Measurements from ENCODE around the gene CMPK2. TPM values are rescaled to one million over a fixed set of nuclear protein-coding genes. Genes with fewer than 3 reads are reported as not detected.

Gene CMPK2
- total RNA-seq, 3 donors from 2014 or later (not counting 1 experiment from before 2014, with no cell fraction given) = 5.8 to 11.4 (median 8.6) TPM

- Mint-ChIP-seq H3K27me3 (ENCODE audit: low read depth in 2 of 2) (no peaks in the 10 kb centered on the region), H3K36me3 (no peaks in the 10 kb centered on the region), H3K9me3 (peaks cover 0 to 3% of the 10 kb centered on the region in 2 donors), H3K27ac (peak overlapping the region in 1 of 2 donors; percentile 69), H3K4me1 (peaks cover 38 to 39% of the 10 kb centered on the region in 2 donors), H3K4me3 (peak overlapping the region; percentile 86)
- Histone ChIP-seq H3K9me3 (ENCODE audit: control insufficient read depth, insufficient read depth, low read length) (no peaks in the 10 kb centered on the region), H3K4me1 (ENCODE audit: control insufficient read depth, insufficient read depth, low read length) (peaks cover 17% of the 10 kb centered on the region), H3K27me3 (ENCODE audit: control insufficient read depth, insufficient read depth, low read length) (no peaks in the 10 kb centered on the region), H3K27ac (ENCODE audit: low read length) (no peak overlapping the region), H3K4me3 (ENCODE audit: low read length) (no peak overlapping the region), H3K36me3 (ENCODE audit: control insufficient read depth, insufficient read depth, low read length) (no peaks in the 10 kb centered on the region)
- TF ChIP-seq, protein P1, sequence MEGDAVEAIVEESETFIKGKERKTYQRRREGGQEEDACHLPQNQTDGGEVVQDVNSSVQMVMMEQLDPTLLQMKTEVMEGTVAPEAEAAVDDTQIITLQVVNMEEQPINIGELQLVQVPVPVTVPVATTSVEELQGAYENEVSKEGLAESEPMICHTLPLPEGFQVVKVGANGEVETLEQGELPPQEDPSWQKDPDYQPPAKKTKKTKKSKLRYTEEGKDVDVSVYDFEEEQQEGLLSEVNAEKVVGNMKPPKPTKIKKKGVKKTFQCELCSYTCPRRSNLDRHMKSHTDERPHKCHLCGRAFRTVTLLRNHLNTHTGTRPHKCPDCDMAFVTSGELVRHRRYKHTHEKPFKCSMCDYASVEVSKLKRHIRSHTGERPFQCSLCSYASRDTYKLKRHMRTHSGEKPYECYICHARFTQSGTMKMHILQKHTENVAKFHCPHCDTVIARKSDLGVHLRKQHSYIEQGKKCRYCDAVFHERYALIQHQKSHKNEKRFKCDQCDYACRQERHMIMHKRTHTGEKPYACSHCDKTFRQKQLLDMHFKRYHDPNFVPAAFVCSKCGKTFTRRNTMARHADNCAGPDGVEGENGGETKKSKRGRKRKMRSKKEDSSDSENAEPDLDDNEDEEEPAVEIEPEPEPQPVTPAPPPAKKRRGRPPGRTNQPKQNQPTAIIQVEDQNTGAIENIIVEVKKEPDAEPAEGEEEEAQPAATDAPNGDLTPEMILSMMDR (IDR thresholded peaks at IDR 0.05) = no peak
- WGBS (ENCODE audit: insufficient coverage) = 52% methylated on average over 4 of the region's 4 CpGs
- DNase-seq = peak in 1 of 2 donors; percentile 19
- ATAC-seq = no peak
- intact Hi-C loops (cut with micrococcal nuclease) = no loop called here
Observed at GRCh38 chr2:6878549-6878948, 12.8 kb upstream of the CMPK2 start.

- Mint-ChIP-seq H3K4me3 (peak within 1 kb of the TSS; percentile 86), H3K36me3 (no peaks in the 10 kb centered on the region), H3K27ac (peak within 1 kb of the TSS; percentile 70 to 89), H3K9me3 (peaks cover 0 to 3% of the 10 kb centered on the region in 2 donors), H3K27me3 (ENCODE audit: low read depth in 2 of 2) (no peaks in the 10 kb centered on the region), H3K4me1 (peaks cover 38 to 39% of the 10 kb centered on the region in 2 donors)
- ATAC-seq = peak; percentile 89 to 94 (median 91)
- 22% methylated on average over 10 of the region's 10 CpGs for WGBS (ENCODE audit: insufficient coverage)
- TF ChIP-seq, protein P1 (IDR thresholded peaks at IDR 0.05) = no peak
- Histone ChIP-seq H3K9me3 (ENCODE audit: control insufficient read depth, insufficient read depth, low read length) (no peaks in the 10 kb centered on the region), H3K4me1 (ENCODE audit: control insufficient read depth, insufficient read depth, low read length) (peaks cover 17% of the 10 kb centered on the region), H3K36me3 (ENCODE audit: control insufficient read depth, insufficient read depth, low read length) (no peaks in the 10 kb centered on the region), H3K27me3 (ENCODE audit: control insufficient read depth, insufficient read depth, low read length) (no peaks in the 10 kb centered on the region), H3K4me3 (ENCODE audit: low read length) (peak within 1 kb of the TSS; percentile 29), H3K27ac (ENCODE audit: low read length) (peak within 1 kb of the TSS; percentile 36)
- DNase-seq = peak in 1 of 2 donors; percentile 80
- intact Hi-C loops (cut with micrococcal nuclease) = loop anchor here (1.0 kb wide), 1 partner anchor 11 kb away; no protein-coding TSS in a partner anchor
Observed at GRCh38 chr2:6877402-6878304, 11.9 kb upstream of the CMPK2 start, which contains the start of gene RSAD2. Gene RSAD2, plus strand, starts transcription at chr2:6877777. Its CDS starts 24 bp downstream, at chr2:6877801.

GRCh38 chr2:6876309-6876708, 10.6 kb upstream of the CMPK2 start:
- no peaks in the 10 kb centered on the region for H3K36me3 Mint-ChIP-seq
- H3K27ac Mint-ChIP-seq = peak overlapping the region in 1 of 2 donors; percentile 89
- H3K27ac ChIP-seq (ENCODE audit: low read length) = no peak overlapping the region
- TF ChIP-seq, protein P1 (IDR thresholded peaks at IDR 0.05) = no peak
- H3K9me3 Mint-ChIP-seq = peaks cover 0 to 3% of the 10 kb centered on the region in 2 donors
- intact Hi-C loops (cut with micrococcal nuclease) = no loop called here
- DNase-seq = no peak
- peaks cover 17% of the 10 kb centered on the region for H3K4me1 ChIP-seq (ENCODE audit: control insufficient read depth, insufficient read depth, low read length)
- H3K27me3 ChIP-seq (ENCODE audit: control insufficient read depth, insufficient read depth, low read length) = no peaks in the 10 kb centered on the region
- H3K4me3 Mint-ChIP-seq = no peak overlapping the region
- peaks cover 39 to 42% of the 10 kb centered on the region in 2 donors for H3K4me1 Mint-ChIP-seq
- H3K36me3 ChIP-seq (ENCODE audit: control insufficient read depth, insufficient read depth, low read length) = no peaks in the 10 kb centered on the region
- 71% methylated on average over 1 of the region's 1 CpG for WGBS (ENCODE audit: insufficient coverage)
- H3K4me3 ChIP-seq (ENCODE audit: low read length) = no peak overlapping the region
- no peaks in the 10 kb centered on the region for H3K27me3 Mint-ChIP-seq (ENCODE audit: low read depth in 2 of 2)
- ATAC-seq = no peak
- H3K9me3 ChIP-seq (ENCODE audit: control insufficient read depth, insufficient read depth, low read length) = no peaks in the 10 kb centered on the region
